B cell (primary cell): Measurements from ENCODE around the gene RIT2. TPM values are rescaled to one million over a fixed set of nuclear protein-coding genes. Genes with fewer than 3 reads are reported as not detected.

Source experiments
- ATAC-seq: fragments of 200-7000 bp; cut with Tn5 transposase; one replicate; pipeline ENCODE4 v1.10.0; 2021; ENCODE audit warnings: low read depth, mild to moderate bottlenecking, moderate number of reproducible peaks, moderate library complexity
- CTCF ChIA-PET: fragments of 350-600 bp; sonication (Branson Sonifier 250); formaldehyde crosslinking; loops from one replicate; lab custom pipeline; 2021; ENCODE audit warnings: antibody characterized with exemption, inconsistent platforms; lab: Charles Lee
- POLR2A ChIA-PET: fragments of 350-600 bp; sonication (Branson Sonifier 250); formaldehyde crosslinking; loops from one replicate; lab custom pipeline; 2021; ENCODE audit warnings: antibody characterized with exemption; lab: Charles Lee
- DNase-seq: peaks from one replicate; pipeline ENCODE4 v3.0.0; 2013
- H2AFZ ChIP-seq: 2 replicates; pipeline ENCODE4 v1.6.1; 2012; ENCODE audit warnings: mild to moderate bottlenecking, low read depth, low read length; ENCODE audit not compliant: insufficient read depth, poor library complexity, severe bottlenecking
- H3K27ac ChIP-seq, 2 donors: 1 replicate in 1 of 2; 2 replicates in 1 of 2; pipeline ENCODE4 v1.5.1; 2012 to 2013; ENCODE audit warnings: low read length in 2 of 2, mild to moderate bottlenecking in 2 of 2, moderate library complexity in 1 of 2
- H3K27me3 ChIP-seq, 4 experiments: fragments of 200-600 bp in 1 of 4; sonication (generic) in 1 of 4; replicated peaks in 1 of 4; 1 replicate in 2 of 4; 2 replicates in 2 of 4; pipeline versions ENCODE4 v1.6.1 to v1.7.0; 2013 to 2016; ENCODE audit warnings: low read length in 3 of 4, mild to moderate bottlenecking in 2 of 4, mixed read lengths in 1 of 4, moderate library complexity in 1 of 4; ENCODE audit not compliant: insufficient read depth in 4 of 4, control insufficient read depth in 3 of 4; ENCODE audit errors: control extremely low read depth in 1 of 4
- H3K36me3 ChIP-seq, 2 experiments: replicated peaks in 1 of 2; 1 replicate in 1 of 2; 2 replicates in 1 of 2; pipeline versions ENCODE4 v1.6.1 to v1.7.1; 2013; ENCODE audit warnings: low read length in 1 of 2; ENCODE audit not compliant: insufficient read depth in 2 of 2, control insufficient read depth in 1 of 2; ENCODE audit errors: control extremely low read depth in 1 of 2, extremely low read depth in 1 of 2
- H3K4me1 ChIP-seq, 2 donors: fragments of 200-600 bp in 1 of 2; sonication (generic) in 1 of 2; 1 replicate in 1 of 2; 2 replicates in 1 of 2; pipeline versions ENCODE4 v1.5.1 to v1.6.1; 2013 to 2017; ENCODE audit warnings: low read length in 2 of 2; ENCODE audit not compliant: control insufficient read depth in 2 of 2, insufficient read depth in 2 of 2
- H3K4me2 ChIP-seq: replicated peaks from 2 replicates; pipeline ENCODE3; 2012; ENCODE audit warnings: mild to moderate bottlenecking, low read depth, low read length; ENCODE audit not compliant: poor library complexity, severe bottlenecking
- H3K4me3 ChIP-seq, 5 experiments: fragments of 200-600 bp in 1 of 5; sonication (generic) in 1 of 5; 1 replicate in 3 of 5; 2 replicates in 2 of 5; pipeline versions ENCODE4 v1.5.1 to v1.7.0; 2011 to 2016; ENCODE audit warnings: low read length in 4 of 5, mild to moderate bottlenecking in 4 of 5, low read depth in 2 of 5, control low read depth in 1 of 5, moderate library complexity in 1 of 5; ENCODE audit not compliant: insufficient read depth in 1 of 5; ENCODE audit errors: control extremely low read depth in 1 of 5, extremely low read depth in 1 of 5
- H3K79me2 ChIP-seq: fragments of 200-600 bp; sonication (generic); one replicate; pipeline ENCODE4 v1.6.0; 2016; ENCODE audit warnings: low read length; ENCODE audit not compliant: control insufficient read depth, insufficient read depth
- H3K9ac ChIP-seq: fragments of 200-600 bp; sonication (generic); 2 replicates; pipeline ENCODE4 v1.6.1; 2017; ENCODE audit warnings: mild to moderate bottlenecking, low read length, moderate library complexity
- H3K9me3 ChIP-seq, 3 donors: one replicate each; pipeline versions ENCODE4 v1.6.1 to v1.7.1; 2013; ENCODE audit warnings: low read length in 2 of 3; ENCODE audit not compliant: control insufficient read depth in 2 of 3, insufficient read depth in 1 of 3; ENCODE audit errors: control extremely low read depth in 1 of 3
- H4K20me1 ChIP-seq: 2 replicates; pipeline ENCODE4 v1.6.0; 2012; ENCODE audit warnings: mild to moderate bottlenecking, low read length; ENCODE audit not compliant: insufficient read depth, control insufficient read depth, poor library complexity, severe bottlenecking
- H3K27ac Mint-ChIP-seq: one replicate; pipeline ENCODE4 v1.8.0; 2021; ENCODE audit warnings: mixed read lengths
- H3K27me3 Mint-ChIP-seq: one replicate; pipeline ENCODE4 v1.8.0; 2021; ENCODE audit warnings: mixed read lengths
- H3K4me1 Mint-ChIP-seq: one replicate; pipeline ENCODE4 v1.8.0; 2021; ENCODE audit warnings: mixed read lengths
- H3K4me3 Mint-ChIP-seq: one replicate; pipeline ENCODE4 v1.8.0; 2021; ENCODE audit warnings: mixed read lengths
- H3K9me3 Mint-ChIP-seq: one replicate; pipeline ENCODE4 v1.8.0; 2022; ENCODE audit warnings: mixed read lengths; ENCODE audit not compliant: insufficient read depth
- EZH2 ChIP-seq: IDR thresholded peaks from 2 replicates; pipeline ENCODE4 v1.6.1; 2012; ENCODE audit warnings: borderline replicate concordance, low read depth, mild to moderate bottlenecking, moderate library complexity, low read length; ENCODE audit not compliant: insufficient read depth, poor library complexity, severe bottlenecking
- WGBS: methylation state at CpG from one replicate; pipeline ENCODE4 v1.1.5; 2013; ENCODE audit warnings: missing lambda C conversion rate; ENCODE audit not compliant: insufficient coverage; 5-methylcytosine and 5-hydroxymethylcytosine counted together
- intact Hi-C: fragments of 100-400 bp; cut with micrococcal nuclease; formaldehyde crosslinking; loops from one replicate; pipeline ENCODE4 v1.10.0; 2022
- polyA plus RNA-seq: library from polyadenylated mRNA; depleted of rRNA; stranded (reverse); fragments of >200 nt; gene quantifications from 2 replicates; pipeline ENCODE4 v1.2.3, GENCODE V29; 2012
- total RNA-seq, 2 donors: library from RNA; stranded (reverse); fragments of 120-200 nt in 1 of 2; gene quantifications; 1 replicate in 1 of 2; 2 replicates in 1 of 2; pipeline versions ENCODE4 v1.2.3 to v1.2.4, GENCODE V29; 2013 to 2022
- TF ChIP-seq, protein P1 (sequence below): fragments of 200-600 bp; IDR thresholded peaks from one replicate; pipeline ENCODE4 v1.8.0; 2022; ENCODE audit warnings: antibody characterized with exemption, mild to moderate bottlenecking

The RIT2 gene
- total and polyA plus RNA-seq, 2 donors (not counting 1 experiment from before 2014, with no cell fraction given): not detected

DNA sequence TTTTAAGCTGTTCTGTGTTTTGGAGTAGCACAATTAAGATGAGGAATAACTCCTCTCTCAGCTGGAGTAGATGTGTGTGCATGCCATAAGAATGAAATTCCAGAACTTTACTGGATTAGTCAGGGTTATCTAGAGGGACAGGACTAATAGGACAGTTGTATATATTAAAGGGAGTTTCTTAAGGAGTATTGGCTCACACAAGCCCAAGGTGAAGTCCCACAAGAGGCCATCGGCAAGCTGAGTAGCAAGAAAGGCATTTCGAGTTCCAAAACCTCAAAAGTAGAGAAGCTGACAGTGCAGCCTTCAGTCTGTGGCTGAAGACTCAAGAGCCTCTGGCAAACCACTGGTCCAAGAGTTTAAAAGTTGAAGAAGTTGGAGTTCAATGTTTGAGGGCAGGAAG, 113.7 kb downstream of the RIT2 start:
- no peak overlapping the region for H3K9ac ChIP-seq
- Mint-ChIP-seq H3K27me3 (no peaks in the 10 kb centered on the region), H3K4me3 (no peak overlapping the region), H3K27ac (no peak overlapping the region), H3K9me3 (peaks cover 2% of the 10 kb centered on the region), H3K4me1 (no peaks in the 10 kb centered on the region)
- no peak overlapping the region for H3K4me2 ChIP-seq
- H4K20me1 ChIP-seq: no peaks in the 10 kb centered on the region
- intact Hi-C loops: no loop called here
- ChIA-PET POLR2A (no interaction called here), CTCF (no interaction called here)
- no peaks in the 10 kb centered on the region for H3K4me1 ChIP-seq
- no peak overlapping the region for H3K27ac ChIP-seq
- no peaks in the 10 kb centered on the region for H3K36me3 ChIP-seq
- H3K4me3 ChIP-seq: no peak overlapping the region
- H2AFZ ChIP-seq: no peak overlapping the region
- H3K9me3 ChIP-seq: no peaks in the 10 kb centered on the region
- no peak for DNase-seq
- TF ChIP-seq EZH2: no peak
- TF ChIP-seq, protein P1, sequence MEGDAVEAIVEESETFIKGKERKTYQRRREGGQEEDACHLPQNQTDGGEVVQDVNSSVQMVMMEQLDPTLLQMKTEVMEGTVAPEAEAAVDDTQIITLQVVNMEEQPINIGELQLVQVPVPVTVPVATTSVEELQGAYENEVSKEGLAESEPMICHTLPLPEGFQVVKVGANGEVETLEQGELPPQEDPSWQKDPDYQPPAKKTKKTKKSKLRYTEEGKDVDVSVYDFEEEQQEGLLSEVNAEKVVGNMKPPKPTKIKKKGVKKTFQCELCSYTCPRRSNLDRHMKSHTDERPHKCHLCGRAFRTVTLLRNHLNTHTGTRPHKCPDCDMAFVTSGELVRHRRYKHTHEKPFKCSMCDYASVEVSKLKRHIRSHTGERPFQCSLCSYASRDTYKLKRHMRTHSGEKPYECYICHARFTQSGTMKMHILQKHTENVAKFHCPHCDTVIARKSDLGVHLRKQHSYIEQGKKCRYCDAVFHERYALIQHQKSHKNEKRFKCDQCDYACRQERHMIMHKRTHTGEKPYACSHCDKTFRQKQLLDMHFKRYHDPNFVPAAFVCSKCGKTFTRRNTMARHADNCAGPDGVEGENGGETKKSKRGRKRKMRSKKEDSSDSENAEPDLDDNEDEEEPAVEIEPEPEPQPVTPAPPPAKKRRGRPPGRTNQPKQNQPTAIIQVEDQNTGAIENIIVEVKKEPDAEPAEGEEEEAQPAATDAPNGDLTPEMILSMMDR: no peak
- H3K79me2 ChIP-seq: no peaks in the 10 kb centered on the region
- no peaks in the 10 kb centered on the region for H3K27me3 ChIP-seq
- 93% methylated on average over 2 of the region's 2 CpGs for WGBS
- no peak for ATAC-seq

- intact Hi-C loops: no loop called here
- no peak overlapping the region for H3K27ac ChIP-seq
- no peaks in the 10 kb centered on the region for H3K79me2 ChIP-seq
- TF ChIP-seq, protein P1: no peak
- no peak for TF ChIP-seq EZH2
- no peaks in the 10 kb centered on the region for H3K36me3 ChIP-seq
- H3K27me3 ChIP-seq: no peaks in the 10 kb centered on the region
- H2AFZ ChIP-seq: no peak overlapping the region
- H3K27ac Mint-ChIP-seq: no peak overlapping the region
- H3K4me2 ChIP-seq: no peak overlapping the region
- H4K20me1 ChIP-seq: no peaks in the 10 kb centered on the region
- H3K4me1 ChIP-seq: no peaks in the 10 kb centered on the region
- no peaks in the 10 kb centered on the region for H3K27me3 Mint-ChIP-seq
- no peaks in the 10 kb centered on the region for H3K4me1 Mint-ChIP-seq
- DNase-seq (no peak), ATAC-seq (no peak)
- H3K9me3 ChIP-seq: no peaks in the 10 kb centered on the region
- peaks cover 4% of the 10 kb centered on the region for H3K9me3 Mint-ChIP-seq
- no peak overlapping the region for H3K4me3 ChIP-seq
- H3K9ac ChIP-seq: no peak overlapping the region
- no peak overlapping the region for H3K4me3 Mint-ChIP-seq
- POLR2A ChIA-PET: no interaction called here
- CTCF ChIA-PET: no interaction called here
These were observed 118.7 kb downstream of the RIT2 start for GRCh38 chr18:42996824-42997223.
